Keratinocyte (primary cell): ENCODE data around the gene ATXN10. TPM values are rescaled to one million over a fixed set of nuclear protein-coding genes. Genes with fewer than 3 reads are reported as not detected.

Experiments used
- DNase-seq: peaks from one replicate; pipeline ENCODE4 v3.0.0-alpha.2; 2011; ENCODE audit warnings: low read depth, missing footprints, low spot score
- FAIRE-seq: peaks from 2 replicates; lab custom pipeline; 2011; peaks lifted over from hg19 to GRCh38; lab: Jason Lieb, UNC
- H2AFZ ChIP-seq: 2 replicates; pipeline ENCODE4 v1.6.0; 2012; ENCODE audit warnings: low read length, control low read depth, inconsistent platforms; ENCODE audit not compliant: control insufficient read depth
- H3K27ac ChIP-seq: 2 replicates; pipeline ENCODE4 v1.5.1; 2011; ENCODE audit warnings: low read length; ENCODE audit not compliant: control insufficient read depth, insufficient read depth
- H3K27me3 ChIP-seq: 3 replicates; pipeline ENCODE4 v1.6.0; 2011; ENCODE audit warnings: low read length; ENCODE audit not compliant: control insufficient read depth, insufficient read depth; ENCODE audit errors: extremely low read depth
- H3K36me3 ChIP-seq, 2 experiments: 2 replicates in 1 of 2; 3 replicates in 1 of 2; pipeline ENCODE4 v1.5.1; 2011; ENCODE audit warnings: low read length in 2 of 2, mild to moderate bottlenecking in 1 of 2; ENCODE audit not compliant: control insufficient read depth in 2 of 2, insufficient read depth in 2 of 2; ENCODE audit errors: extremely low read depth in 1 of 2
- H3K4me1 ChIP-seq: 3 replicates; pipeline ENCODE4 v1.5.1; 2011; ENCODE audit warnings: low read length; ENCODE audit not compliant: control insufficient read depth, insufficient read depth; ENCODE audit errors: extremely low read depth
- H3K4me2 ChIP-seq: 3 replicates; pipeline ENCODE4 v1.6.0; 2011; ENCODE audit warnings: low read depth, low read length; ENCODE audit not compliant: control insufficient read depth, insufficient read depth; ENCODE audit errors: extremely low read depth
- H3K4me3 ChIP-seq, 3 experiments: fragments of 200-600 bp in 1 of 3; sonication (generic) in 1 of 3; 2 replicates in 2 of 3; 3 replicates in 1 of 3; pipeline ENCODE4 v1.5.1; 2011 to 2016; ENCODE audit warnings: low read length in 3 of 3, mild to moderate bottlenecking in 3 of 3, control low read depth in 2 of 3, inconsistent platforms in 1 of 3, low read depth in 1 of 3, mixed read lengths in 1 of 3, mixed run types in 1 of 3, moderate library complexity in 1 of 3; ENCODE audit not compliant: control insufficient read depth in 2 of 3, insufficient read depth in 2 of 3; ENCODE audit errors: extremely low read depth in 1 of 3
- H3K79me2 ChIP-seq: 2 replicates; pipeline ENCODE4 v1.6.0; 2012; ENCODE audit warnings: low read length; ENCODE audit not compliant: control insufficient read depth, insufficient read depth
- H3K9ac ChIP-seq: 3 replicates; pipeline ENCODE4 v1.6.0; 2011; ENCODE audit warnings: low read length; ENCODE audit not compliant: control insufficient read depth, insufficient read depth; ENCODE audit errors: extremely low read depth
- H3K9me1 ChIP-seq: 3 replicates; pipeline ENCODE4 v1.6.0; 2011; ENCODE audit warnings: low read length; ENCODE audit not compliant: control insufficient read depth, insufficient read depth; ENCODE audit errors: extremely low read depth
- H3K9me3 ChIP-seq: 2 replicates; pipeline ENCODE4 v1.5.1; 2012; ENCODE audit warnings: low read depth, low read length; ENCODE audit not compliant: control insufficient read depth
- H4K20me1 ChIP-seq: 3 replicates; pipeline ENCODE4 v1.6.0; 2011; ENCODE audit warnings: low read length; ENCODE audit not compliant: control insufficient read depth, insufficient read depth; ENCODE audit errors: extremely low read depth
- CTCF ChIP-seq, 3 experiments: IDR thresholded peaks in 1 of 3; conservative IDR thresholded peaks in 1 of 3; optimal IDR thresholded peaks in 1 of 3; 2 replicates in 2 of 3; 3 replicates in 1 of 3; pipeline versions ENCODE3 to v1.5.1; 2011; ENCODE audit warnings: low read length in 3 of 3, mild to moderate bottlenecking in 3 of 3, moderate library complexity in 2 of 3, control low read depth in 1 of 3, inconsistent platforms in 1 of 3; ENCODE audit not compliant: insufficient read depth in 2 of 3; ENCODE audit errors: extremely low read depth in 1 of 3
- EZH2 ChIP-seq: IDR thresholded peaks from one replicate; pipeline ENCODE4 v1.6.1; 2012; ENCODE audit warnings: inconsistent platforms, mild to moderate bottlenecking, low read length, moderate library complexity
- dilution Hi-C: fragments of 300-500 bp; cut with MboI; formaldehyde crosslinking; loops from one replicate; pipeline ENCODE4 v1.7.0; 2020; ENCODE audit warnings: low sequenced_read_pairs; ENCODE audit not compliant: extremely low pct_ligation_motif_present
- polyA plus RNA-seq, 5 experiments: library from polyadenylated mRNA; depleted of rRNA in 3 of 5; stranded (reverse) in 3 of 5; stranded (forward) in 1 of 5; unstranded in 1 of 5; fragments of >200 nt; gene quantifications; 1 replicate in 1 of 5; 2 replicates in 3 of 5; 3 replicates in 1 of 5; pipeline versions ENCODE4 v1.2.1 to v1.2.3, GENCODE V29; 2011 to 2012; ENCODE audit warnings: missing spikeins in 2 of 5, low read depth in 1 of 5, low replicate concordance in 1 of 5

ATXN10 gene
- polyA plus RNA-seq, 1 donor (not counting 4 experiments of a cell fraction or from before 2014, with no cell fraction given): 276 TPM

GRCh38 chr22:45626198-45626651 lies 45.4 kb upstream of the ATXN10 start:
- no peaks in the 10 kb centered on the region for H3K9me1 ChIP-seq
- TF ChIP-seq EZH2 (no peak), CTCF (optimal IDR thresholded peaks at IDR 0.05 in 1 of 3, IDR thresholded peaks at IDR 0.05 in 1 of 3, conservative IDR thresholded peaks at IDR 0.05 in 1 of 3; ENCODE audit: extremely low read depth in 1 of 3, insufficient read depth in 2 of 3, low read length in 3 of 3) (no peak)
- peak; percentile 70 for DNase-seq
- H4K20me1 ChIP-seq: no peaks in the 10 kb centered on the region
- H3K79me2 ChIP-seq: no peaks in the 10 kb centered on the region
- H3K27me3 ChIP-seq: no peaks in the 10 kb centered on the region
- no peaks in the 10 kb centered on the region for H3K9me3 ChIP-seq
- peak overlapping the region; percentile 87 for H3K27ac ChIP-seq
- dilution Hi-C loops: no loop called here
- peak; percentile 97 for FAIRE-seq
- no peaks in the 10 kb centered on the region for H3K36me3 ChIP-seq
- H2AFZ ChIP-seq: peak overlapping the region; percentile 85
- H3K4me2 ChIP-seq: peak overlapping the region; percentile 82
- peaks cover 22% of the 10 kb centered on the region for H3K4me1 ChIP-seq
- H3K4me3 ChIP-seq: peak overlapping the region; percentile 11 to 58 (median 47)
- H3K9ac ChIP-seq: peak overlapping the region; percentile 77

- FAIRE-seq: no peak
- no peaks in the 10 kb centered on the region for H3K9me1 ChIP-seq
These were observed 44.0 kb upstream of the ATXN10 start for GRCh38 chr22:45627489-45628233.

More at GRCh38 chr22:45627489-45628233, 44.0 kb upstream of the ATXN10 start:
- Histone ChIP-seq H3K9ac (no peak overlapping the region), H3K27me3 (no peaks in the 10 kb centered on the region), H3K9me3 (no peaks in the 10 kb centered on the region), H3K79me2 (no peaks in the 10 kb centered on the region), H4K20me1 (no peaks in the 10 kb centered on the region), H3K36me3 (no peaks in the 10 kb centered on the region), H3K4me2 (no peak overlapping the region), H3K4me3 (no peak overlapping the region), H3K4me1 (peaks cover 22% of the 10 kb centered on the region), H3K27ac (no peak overlapping the region), H2AFZ (no peak overlapping the region)
- dilution Hi-C loops: no loop called here
- no peak for TF ChIP-seq CTCF (optimal IDR thresholded peaks at IDR 0.05 in 1 of 3, IDR thresholded peaks at IDR 0.05 in 1 of 3, conservative IDR thresholded peaks at IDR 0.05 in 1 of 3; ENCODE audit: extremely low read depth in 1 of 3, insufficient read depth in 2 of 3, low read length in 3 of 3)
- no peak for TF ChIP-seq EZH2
- DNase-seq: no peak
